GM21360 (cell line): ENCODE measurements around the gene ADIG.

ENCODE experiments used
- ATAC-seq: cut with Tn5 transposase; IDR thresholded peaks from one replicate; pipeline ENCODE4 v1.9.1; 2021; ENCODE audit warnings: mild to moderate bottlenecking, moderate library complexity; ENCODE audit not compliant: unreplicated experiment

Gene ADIG

DNA sequence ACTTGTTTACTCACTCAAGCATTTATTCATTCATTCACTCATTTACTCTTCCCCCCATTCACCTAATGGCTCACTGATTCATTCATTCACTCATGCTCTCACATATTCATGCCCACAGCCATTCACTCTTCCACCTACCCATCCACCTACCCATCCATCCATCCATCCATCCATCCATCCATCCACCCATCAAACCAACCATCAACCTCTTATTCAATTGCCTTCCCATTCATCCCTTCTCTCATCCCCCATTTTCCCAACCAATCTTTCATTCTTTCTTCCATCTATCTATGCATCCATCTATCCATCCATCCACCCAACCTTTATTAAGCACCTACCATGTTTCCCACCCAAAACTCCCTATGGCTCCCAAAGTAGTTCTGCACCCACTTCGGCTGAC, 19.1 kb downstream of the ADIG start:
- no peak for ATAC-seq

GRCh38 chr20:38601216-38602184, 20.5 kb downstream of the ADIG start, which contains the start of gene ARHGAP40:
Gene ARHGAP40, plus strand, starts transcription at chr20:38601809.
- peak; percentile 73 for ATAC-seq

DNA sequence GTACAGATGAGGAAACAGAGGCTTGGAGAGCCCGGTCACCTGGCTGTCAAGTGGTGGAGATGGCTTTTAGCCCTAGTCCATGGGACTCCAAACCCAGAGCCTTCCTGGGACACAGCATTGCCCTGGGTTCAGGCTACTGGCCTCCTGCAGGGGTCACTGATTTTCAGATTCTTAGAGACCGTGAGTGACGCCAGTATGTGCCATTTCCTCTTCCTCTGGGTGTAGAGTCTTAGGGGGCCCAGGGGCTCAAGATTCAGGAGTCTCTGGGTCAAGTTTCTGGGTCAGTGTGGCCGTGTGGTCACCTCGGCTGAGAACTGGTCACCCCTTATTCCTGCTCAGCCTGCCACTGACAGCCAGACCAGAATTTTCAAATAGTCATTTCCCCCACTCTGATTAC, 21.2 kb downstream of the ADIG start:
- no peak for ATAC-seq

GRCh38 chr20:38603286-38603685, 22.3 kb downstream of the ADIG start:
- ATAC-seq, result no peak

DNA sequence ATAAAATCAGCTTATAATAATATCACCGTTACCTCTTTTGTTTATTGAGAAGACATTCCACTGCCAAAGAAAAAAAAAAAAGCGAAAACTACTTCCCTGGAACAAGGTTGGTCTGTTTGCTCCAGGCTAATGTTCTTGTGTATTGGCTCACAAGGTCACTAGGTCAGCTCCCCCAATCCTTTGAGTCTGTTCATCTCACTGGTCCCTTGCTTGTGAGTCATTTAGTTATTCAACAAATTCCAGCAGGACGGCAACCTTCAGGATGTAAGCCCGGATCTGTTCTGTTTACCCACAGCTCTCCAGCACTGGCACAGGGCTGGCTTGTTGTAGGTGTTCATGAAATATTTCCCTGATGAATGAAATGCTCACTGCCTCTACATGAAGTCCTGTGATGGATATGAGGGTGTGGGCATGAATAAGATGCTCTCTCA, 23.9 kb downstream of the ADIG start:
- ATAC-seq, result no peak

- ATAC-seq, result no peak
Measured at GRCh38 chr20:38607351-38607750, 26.4 kb downstream of the ADIG start.

DNA sequence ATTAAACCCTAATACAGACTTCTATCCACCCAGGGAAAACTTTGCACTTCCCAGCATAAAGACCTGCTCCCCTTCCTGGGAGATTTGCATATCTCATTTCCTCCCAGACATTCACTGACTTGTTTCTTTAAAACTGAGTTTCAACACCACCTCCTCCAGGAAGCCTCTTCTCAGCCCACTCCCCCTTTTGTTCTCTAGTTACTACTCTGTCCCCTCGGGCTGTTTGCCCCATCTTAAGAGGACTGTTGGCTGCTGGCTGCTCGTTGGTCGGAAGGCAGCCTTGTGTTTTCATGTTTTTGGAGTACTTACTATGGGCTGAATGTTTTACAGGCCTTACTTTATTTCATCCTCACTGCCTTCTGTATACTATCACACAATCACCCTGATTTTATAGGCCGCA, 27.2 kb downstream of the ADIG start:
- ATAC-seq, result no peak

DNA sequence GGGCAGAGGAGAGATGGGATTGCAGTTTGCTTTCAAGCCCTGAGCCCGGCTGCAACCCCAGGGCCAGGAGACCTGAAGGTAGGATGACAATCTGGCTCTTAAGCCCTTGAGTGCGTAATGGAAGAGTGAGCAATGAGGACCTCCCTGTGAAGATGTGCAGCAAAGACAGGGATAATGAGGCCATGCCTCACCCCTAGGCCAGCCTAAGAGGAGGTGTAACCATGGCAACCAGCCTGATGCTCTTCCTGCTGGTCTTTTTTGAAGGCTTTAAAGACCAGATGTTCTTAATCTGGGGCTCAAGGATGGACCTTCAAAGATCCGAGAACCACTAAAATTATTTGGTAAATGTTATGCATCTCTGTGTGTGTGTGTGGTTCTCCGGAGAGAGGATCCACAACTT, 28.8 kb downstream of the ADIG start:
- ATAC-seq, result no peak

- no peak for ATAC-seq
Measured at GRCh38 chr20:38610521-38610920, 29.5 kb downstream of the ADIG start.

DNA sequence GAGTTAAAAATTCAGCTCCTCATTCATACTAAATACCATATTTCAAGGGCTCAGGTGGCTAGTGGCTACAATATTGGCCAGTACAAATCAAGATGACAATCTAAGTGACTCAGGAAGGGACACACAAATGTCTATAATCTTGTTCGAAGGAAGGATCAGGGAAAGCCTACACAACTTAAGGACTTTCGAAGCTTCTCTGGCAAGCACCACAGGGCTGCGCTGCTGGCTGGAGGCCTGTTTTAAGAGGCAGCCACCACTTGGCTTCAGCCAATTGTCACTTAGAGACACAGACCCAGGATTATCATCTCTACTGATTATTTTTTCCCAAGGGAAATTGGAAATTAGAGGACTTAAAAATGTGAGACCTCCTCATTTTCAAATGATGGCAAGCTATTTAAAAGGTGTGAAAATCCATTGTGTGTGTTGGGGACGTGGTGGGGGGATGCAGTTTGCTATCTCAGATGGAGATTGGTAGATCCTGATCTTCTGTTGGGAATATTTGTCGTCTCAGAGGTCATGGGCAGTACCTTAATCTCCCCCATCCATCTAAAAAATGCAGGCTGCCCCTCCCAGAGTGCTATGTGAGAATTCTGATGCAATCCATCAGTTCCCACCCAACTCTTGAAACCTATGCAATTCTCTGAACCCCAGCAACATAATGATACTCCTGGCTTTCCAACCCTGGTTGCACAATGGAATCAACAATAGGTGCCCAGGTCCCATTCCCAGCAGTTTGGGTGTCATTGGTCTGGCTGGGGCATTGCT, 31.9 kb downstream of the ADIG start:
- ATAC-seq, result no peak

GRCh38 chr20:38615283-38615682, 34.3 kb downstream of the ADIG start:
- no peak for ATAC-seq

DNA sequence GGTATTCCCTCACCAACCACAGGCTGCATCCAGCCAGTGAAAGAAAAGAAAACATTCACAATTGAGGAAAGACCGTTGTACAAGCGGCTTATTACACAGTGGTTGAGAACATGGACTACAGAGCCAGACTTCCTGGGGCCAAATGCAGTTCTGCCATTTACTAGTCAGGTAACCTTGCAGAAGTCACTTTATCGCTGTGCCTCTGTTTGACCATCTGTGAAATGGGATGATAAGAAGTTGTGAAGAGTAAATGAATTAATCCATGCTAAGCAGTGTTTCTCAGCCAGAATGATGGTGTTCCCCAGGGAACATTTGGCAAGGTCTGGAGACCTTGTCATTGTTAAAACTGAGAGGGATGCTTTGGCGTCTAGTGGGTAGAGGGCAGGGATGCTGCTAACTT, 35.5 kb downstream of the ADIG start:
- no peak for ATAC-seq

DNA sequence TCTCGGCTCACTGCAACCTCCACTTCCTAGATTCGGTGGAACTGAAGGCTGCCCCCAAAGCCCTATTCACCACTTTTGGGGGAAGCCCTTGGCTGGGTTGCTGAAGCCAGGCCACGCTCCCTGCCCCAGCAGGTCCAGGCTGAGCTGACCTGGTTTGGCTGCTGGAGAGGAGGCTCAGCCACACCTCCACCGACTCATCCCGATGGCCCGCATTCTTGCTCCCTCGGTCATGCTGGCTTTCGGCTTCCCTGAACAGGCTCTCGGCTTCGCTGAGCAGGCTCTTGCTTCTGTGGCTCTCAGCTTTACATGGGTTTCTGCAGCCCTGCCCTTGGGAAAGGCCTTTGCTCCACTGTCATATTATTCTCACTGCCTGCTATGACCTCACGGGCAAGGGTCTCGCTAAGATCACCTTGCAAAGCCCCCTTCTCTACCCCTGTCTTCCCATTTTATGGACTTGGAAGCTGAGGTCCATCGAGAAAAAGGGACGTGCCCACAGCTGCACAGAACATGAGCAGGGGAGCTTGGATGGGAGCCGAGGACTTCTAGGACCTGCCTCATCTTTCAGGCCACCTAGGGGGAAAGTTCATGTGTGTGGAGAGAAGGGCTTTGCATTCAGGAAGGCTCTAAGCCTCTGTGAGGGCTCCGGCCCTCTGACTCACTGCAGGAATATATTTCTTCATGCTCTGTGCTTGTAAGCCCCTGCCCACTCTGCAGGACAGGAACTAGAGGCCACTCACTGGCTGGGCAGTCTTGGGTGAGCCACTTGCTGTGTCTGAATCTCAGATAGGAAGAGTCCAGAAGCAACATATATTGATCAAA, 36.2 kb downstream of the ADIG start:
- no peak for ATAC-seq

- ATAC-seq, result no peak
Measured at GRCh38 chr20:38617830-38618196, 36.8 kb downstream of the ADIG start.

DNA sequence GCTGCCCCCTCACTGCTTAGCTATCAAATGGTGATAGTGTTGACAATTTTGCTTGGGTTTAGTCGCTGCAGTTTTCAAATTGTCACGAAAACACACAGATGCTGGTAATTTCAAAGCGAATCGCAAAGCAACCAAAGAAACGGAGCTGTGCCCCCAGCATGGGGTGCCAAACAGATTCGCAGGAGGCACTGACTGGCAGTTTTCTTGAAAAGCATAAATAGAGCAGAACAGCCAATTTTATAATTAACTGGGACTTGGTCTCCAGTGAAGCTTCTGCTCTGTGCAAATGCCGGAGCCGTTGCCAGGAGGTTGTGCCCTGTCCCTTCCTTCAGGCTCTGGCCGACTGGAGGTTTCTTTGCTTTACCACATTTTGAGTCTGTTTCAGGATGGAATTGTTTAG, 39.4 kb downstream of the ADIG start:
- ATAC-seq, result no peak

GRCh38 chr20:38623061-38623460, 42.1 kb downstream of the ADIG start:
- ATAC-seq, result no peak

- no peak for ATAC-seq
Measured at GRCh38 chr20:38624084-38624483, 43.1 kb downstream of the ADIG start.

DNA sequence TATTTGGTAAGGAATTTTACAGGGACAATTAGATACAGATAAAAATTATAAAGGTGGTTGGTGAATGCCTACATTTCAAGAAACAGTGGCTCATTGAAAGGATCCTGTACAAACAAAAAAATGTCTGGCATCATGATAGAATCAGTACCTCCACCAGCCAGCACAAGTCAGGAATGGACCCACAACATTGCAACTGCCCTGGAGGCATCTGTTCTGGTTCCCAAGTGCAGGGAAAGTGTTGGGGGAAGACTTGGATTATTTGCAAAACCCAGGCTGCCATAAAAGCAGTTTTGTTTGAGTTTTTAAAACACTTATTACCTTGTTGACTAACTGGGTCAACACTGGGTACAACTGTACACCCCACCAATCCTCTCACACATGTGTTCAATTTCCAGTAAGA, 44.9 kb downstream of the ADIG start:
- ATAC-seq, result no peak

- no peak for ATAC-seq
Measured at GRCh38 chr20:38626921-38627659, 46.1 kb downstream of the ADIG start.
